Panc1 (cell line): ENCODE results near the gene DDAH2. TPM values are rescaled to one million over a fixed set of nuclear protein-coding genes. Genes with fewer than 3 reads are reported as not detected.

Experiments
- ATAC-seq: fragments of 200-7000 bp; cut with Tn5 transposase; 2 replicates; pipeline ENCODE4 v1.9.1; 2020; ENCODE audit warnings: mild to moderate bottlenecking, moderate library complexity
- BruUV-seq: library from RNA; stranded (reverse); fragments of 400-500 nt; replicated peaks from 2 replicates; lab custom pipeline; 2021; lab: Mats Ljungman, UMichigan
- CTCF ChIA-PET: fragments of 300-600 bp; sonication (Branson Sonifier 250); formaldehyde crosslinking; loops from one replicate; lab custom pipeline; 2022; ENCODE audit warnings: antibody characterized with exemption; lab: Charles Lee
- POLR2A ChIA-PET: fragments of 300-600 bp; sonication (Branson Sonifier 250); formaldehyde crosslinking; loops from one replicate; lab custom pipeline; 2022; ENCODE audit warnings: antibody characterized with exemption; lab: Charles Lee
- DNase-seq: peaks from one replicate; pipeline ENCODE4 v3.0.0-alpha.2; 2010; ENCODE audit warnings: low read depth, low spot score
- H3K27ac ChIP-seq: 2 replicates; pipeline ENCODE4 v1.5.1; 2011; ENCODE audit warnings: mild to moderate bottlenecking, low read length, inconsistent platforms
- H3K27me3 ChIP-seq: fragments of 200-500 bp; sonication (Bioruptor generic); 2 replicates; pipeline ENCODE4 v1.6.0; 2014; ENCODE audit warnings: low read length, inconsistent platforms; ENCODE audit not compliant: control insufficient read depth, insufficient read depth
- H3K36me3 ChIP-seq: fragments of 200-500 bp; sonication (Bioruptor generic); 2 replicates; pipeline ENCODE4 v1.5.1; 2014; ENCODE audit warnings: inconsistent platforms, mild to moderate bottlenecking, low read length, moderate library complexity; ENCODE audit not compliant: control insufficient read depth, insufficient read depth
- H3K4me1 ChIP-seq: 2 replicates; pipeline ENCODE4 v1.5.1; 2011; ENCODE audit warnings: inconsistent platforms, mild to moderate bottlenecking, low read length, moderate library complexity; ENCODE audit not compliant: control insufficient read depth, insufficient read depth
- H3K4me3 ChIP-seq, 2 experiments: 2 replicates each; pipeline ENCODE4 v1.5.1; 2011 to 2012; ENCODE audit warnings: low read depth in 2 of 2, low read length in 2 of 2, mild to moderate bottlenecking in 2 of 2, inconsistent platforms in 1 of 2, moderate library complexity in 1 of 2
- H3K9me3 ChIP-seq: fragments of 200-500 bp; sonication (Bioruptor generic); 2 replicates; pipeline ENCODE4 v1.5.1; 2014; ENCODE audit warnings: low read depth, mild to moderate bottlenecking, inconsistent platforms, low read length, moderate library complexity; ENCODE audit not compliant: control insufficient read depth, insufficient read depth
- POLR2AphosphoS5 ChIP-seq: IDR thresholded peaks from 2 replicates; pipeline ENCODE4 v1.6.1; 2012; ENCODE audit warnings: mild to moderate bottlenecking, low read depth, low read length, moderate library complexity
- SIN3A ChIP-seq: IDR thresholded peaks from 2 replicates; pipeline ENCODE4 v1.6.1; 2012; ENCODE audit warnings: low read depth, mild to moderate bottlenecking, low read length, moderate library complexity, borderline replicate concordance; ENCODE audit not compliant: insufficient read depth
- TCF7L2 ChIP-seq: IDR thresholded peaks from 2 replicates; pipeline ENCODE4 v1.6.1; 2011; ENCODE audit warnings: mild to moderate bottlenecking, low read depth, low read length, inconsistent platforms
- in situ Hi-C: cut with HindIII; loops from 2 replicates; pipeline ENCODE4 v1.10.0; 2016; ENCODE audit warnings: low sequenced_read_pairs, low pct_unique_long_range_greater_than_20kb
- intact Hi-C: fragments of 100-400 bp; cut with micrococcal nuclease; formaldehyde crosslinking; loops from one replicate; pipeline ENCODE4 v1.10.0; 2022; ENCODE audit not compliant: unreplicated experiment
- total RNA-seq: library from RNA; stranded (reverse); gene quantifications from one replicate; pipeline ENCODE4 v1.2.1, GENCODE V29; 2021; ENCODE audit not compliant: unreplicated experiment
- TF ChIP-seq, protein P1 (sequence below), 2 experiments: IDR thresholded peaks; 2 replicates each; pipeline ENCODE4 v1.6.1; 2011 to 2012; ENCODE audit warnings: low read depth in 2 of 2, control low read depth in 1 of 2, low read length in 1 of 2, mild to moderate bottlenecking in 1 of 2, moderate library complexity in 1 of 2; ENCODE audit not compliant: insufficient read depth in 1 of 2
- TF ChIP-seq, protein P2 (sequence below): fragments of 450-650 bp; IDR thresholded peaks from 2 replicates; pipeline ENCODE4 v1.5.1; 2017; ENCODE audit warnings: mild to moderate bottlenecking

Gene DDAH2
- total RNA-seq, 1 experiment from 2014 or later: 104 TPM

DNA sequence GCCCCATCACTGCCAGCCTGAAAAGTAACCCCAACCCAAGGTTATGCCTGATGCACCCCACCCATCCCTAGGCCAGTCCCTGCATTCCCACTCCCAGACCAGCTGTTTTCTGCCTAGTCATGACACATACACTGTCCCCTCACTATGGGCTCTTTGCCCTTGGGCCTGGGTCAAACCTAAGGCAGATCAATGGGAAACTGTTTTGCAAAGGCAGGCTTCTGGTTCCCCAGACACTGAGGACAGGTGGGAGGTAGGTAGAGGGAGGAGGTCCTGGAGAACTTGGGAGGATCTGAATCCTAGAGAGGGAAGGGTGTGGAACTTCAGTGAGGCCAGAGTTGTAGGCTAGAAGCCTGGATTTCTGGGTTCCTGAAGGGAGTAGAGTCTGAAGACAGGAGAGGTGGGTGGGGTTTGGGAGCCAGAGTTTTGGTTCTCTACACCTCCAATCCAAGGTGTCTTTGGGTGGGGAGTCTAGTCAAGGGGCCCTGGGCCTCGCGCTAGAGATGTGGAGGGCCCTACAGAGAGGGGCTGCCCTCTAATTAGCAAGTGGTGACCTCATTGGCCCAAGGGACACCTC, 5.2 kb upstream of the DDAH2 start:
- Histone ChIP-seq H3K4me1 (peaks cover 63% of the 10 kb centered on the region), H3K27me3 (no peaks in the 10 kb centered on the region), H3K9me3 (no peaks in the 10 kb centered on the region), H3K4me3 (peak overlapping the region; percentile 99 to 100), H3K36me3 (peaks cover 22% of the 10 kb centered on the region), H3K27ac (peak overlapping the region; percentile 100)
- no peak for ATAC-seq
- intact Hi-C loops (loop anchor here (10.0 kb wide), 1 partner anchor 100 kb away; no protein-coding TSS in a partner anchor), in situ Hi-C loops (no loop called here)
- TF ChIP-seq, protein P1, sequence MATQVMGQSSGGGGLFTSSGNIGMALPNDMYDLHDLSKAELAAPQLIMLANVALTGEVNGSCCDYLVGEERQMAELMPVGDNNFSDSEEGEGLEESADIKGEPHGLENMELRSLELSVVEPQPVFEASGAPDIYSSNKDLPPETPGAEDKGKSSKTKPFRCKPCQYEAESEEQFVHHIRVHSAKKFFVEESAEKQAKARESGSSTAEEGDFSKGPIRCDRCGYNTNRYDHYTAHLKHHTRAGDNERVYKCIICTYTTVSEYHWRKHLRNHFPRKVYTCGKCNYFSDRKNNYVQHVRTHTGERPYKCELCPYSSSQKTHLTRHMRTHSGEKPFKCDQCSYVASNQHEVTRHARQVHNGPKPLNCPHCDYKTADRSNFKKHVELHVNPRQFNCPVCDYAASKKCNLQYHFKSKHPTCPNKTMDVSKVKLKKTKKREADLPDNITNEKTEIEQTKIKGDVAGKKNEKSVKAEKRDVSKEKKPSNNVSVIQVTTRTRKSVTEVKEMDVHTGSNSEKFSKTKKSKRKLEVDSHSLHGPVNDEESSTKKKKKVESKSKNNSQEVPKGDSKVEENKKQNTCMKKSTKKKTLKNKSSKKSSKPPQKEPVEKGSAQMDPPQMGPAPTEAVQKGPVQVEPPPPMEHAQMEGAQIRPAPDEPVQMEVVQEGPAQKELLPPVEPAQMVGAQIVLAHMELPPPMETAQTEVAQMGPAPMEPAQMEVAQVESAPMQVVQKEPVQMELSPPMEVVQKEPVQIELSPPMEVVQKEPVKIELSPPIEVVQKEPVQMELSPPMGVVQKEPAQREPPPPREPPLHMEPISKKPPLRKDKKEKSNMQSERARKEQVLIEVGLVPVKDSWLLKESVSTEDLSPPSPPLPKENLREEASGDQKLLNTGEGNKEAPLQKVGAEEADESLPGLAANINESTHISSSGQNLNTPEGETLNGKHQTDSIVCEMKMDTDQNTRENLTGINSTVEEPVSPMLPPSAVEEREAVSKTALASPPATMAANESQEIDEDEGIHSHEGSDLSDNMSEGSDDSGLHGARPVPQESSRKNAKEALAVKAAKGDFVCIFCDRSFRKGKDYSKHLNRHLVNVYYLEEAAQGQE (IDR thresholded peaks at IDR 0.05; ENCODE audit: insufficient read depth in 1 of 2, low read depth in 2 of 2, low read length in 1 of 2): no peak
- no peak for TF ChIP-seq SIN3A
- TF ChIP-seq, protein P2, sequence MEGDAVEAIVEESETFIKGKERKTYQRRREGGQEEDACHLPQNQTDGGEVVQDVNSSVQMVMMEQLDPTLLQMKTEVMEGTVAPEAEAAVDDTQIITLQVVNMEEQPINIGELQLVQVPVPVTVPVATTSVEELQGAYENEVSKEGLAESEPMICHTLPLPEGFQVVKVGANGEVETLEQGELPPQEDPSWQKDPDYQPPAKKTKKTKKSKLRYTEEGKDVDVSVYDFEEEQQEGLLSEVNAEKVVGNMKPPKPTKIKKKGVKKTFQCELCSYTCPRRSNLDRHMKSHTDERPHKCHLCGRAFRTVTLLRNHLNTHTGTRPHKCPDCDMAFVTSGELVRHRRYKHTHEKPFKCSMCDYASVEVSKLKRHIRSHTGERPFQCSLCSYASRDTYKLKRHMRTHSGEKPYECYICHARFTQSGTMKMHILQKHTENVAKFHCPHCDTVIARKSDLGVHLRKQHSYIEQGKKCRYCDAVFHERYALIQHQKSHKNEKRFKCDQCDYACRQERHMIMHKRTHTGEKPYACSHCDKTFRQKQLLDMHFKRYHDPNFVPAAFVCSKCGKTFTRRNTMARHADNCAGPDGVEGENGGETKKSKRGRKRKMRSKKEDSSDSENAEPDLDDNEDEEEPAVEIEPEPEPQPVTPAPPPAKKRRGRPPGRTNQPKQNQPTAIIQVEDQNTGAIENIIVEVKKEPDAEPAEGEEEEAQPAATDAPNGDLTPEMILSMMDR: no peak
- TF ChIP-seq POLR2AphosphoS5: no peak
- TF ChIP-seq TCF7L2: no peak
- ChIA-PET CTCF (no interaction called here), POLR2A (no interaction called here)
- no TSS peak for BruUV-seq
- no peak for DNase-seq

DNA sequence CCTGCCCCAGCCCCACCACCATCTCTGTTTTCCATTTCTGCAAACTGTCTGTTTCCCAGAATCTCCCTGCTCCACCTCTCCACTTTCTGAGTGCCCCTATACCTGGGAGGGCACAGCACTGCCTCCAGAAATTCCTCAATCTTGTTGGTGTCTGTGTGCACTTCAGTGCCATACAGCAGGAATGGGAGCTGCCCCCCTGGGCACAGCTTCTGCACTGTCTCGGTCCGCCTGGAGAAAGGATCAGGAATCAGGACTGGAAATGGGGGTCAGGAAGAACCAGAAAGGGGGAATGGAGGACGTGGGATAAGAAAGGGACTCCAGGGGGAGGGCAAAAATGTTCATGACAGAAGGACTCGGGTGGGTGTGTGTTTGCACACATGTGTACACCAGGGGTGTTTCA, 4.6 kb upstream of the DDAH2 start:
- peaks cover 58% of the 10 kb centered on the region for H3K4me1 ChIP-seq
- ChIA-PET POLR2A (interaction anchor here (0.7 kb wide), 1 partner anchor 15 kb away, joined by 3 read pairs; no protein-coding TSS in a partner anchor), CTCF (no interaction called here)
- BruUV-seq: no TSS peak
- no peaks in the 10 kb centered on the region for H3K27me3 ChIP-seq
- peak overlapping the region in 1 of 2 experiments; percentile 99; a peak in 3 of 4 replicates for H3K4me3 ChIP-seq
- DNase-seq: no peak
- intact Hi-C loops: loop anchor here (10.0 kb wide), 1 partner anchor 101 kb away; no protein-coding TSS in a partner anchor
- in situ Hi-C loops: no loop called here
- no peak for ATAC-seq
- TF ChIP-seq SIN3A (no peak), POLR2AphosphoS5 (no peak)
- TF ChIP-seq, protein P2: no peak
- H3K27ac ChIP-seq: peak overlapping the region; percentile 68
- no peaks in the 10 kb centered on the region for H3K9me3 ChIP-seq
- peaks cover 22% of the 10 kb centered on the region for H3K36me3 ChIP-seq
